ENCODE data around the gene ZNF12.

The ZNF12 gene

GRCh38 chr7:6654842-6655610, 51.7 kb downstream of the ZNF12 start:
- Histone ChIP-seq H2AFZ (ENCODE audit: low read length) (no peak overlapping the region), H3K4me3 (ENCODE audit: low read length) (no peak overlapping the region), H3K9me3 (replicated peaks; ENCODE audit: insufficient read depth, low read length) (no peaks in the 10 kb centered on the region; the same call in 1 of the 2 replicates), H3F3A (ENCODE audit: insufficient read depth, low read length) (no peaks in the 10 kb centered on the region), H3K79me2 (ENCODE audit: low read length) (no peaks in the 10 kb centered on the region), H3K27me3 (replicated peaks; ENCODE audit: insufficient read depth, low read length) (no peaks in the 10 kb centered on the region), H3K36me3 (replicated peaks; ENCODE audit: insufficient read depth, low read length) (no peaks in the 10 kb centered on the region; the same call in 1 of the 2 replicates), H3K9me2 (replicated peaks; ENCODE audit: insufficient read depth, low read length) (no peaks in the 10 kb centered on the region), H3K4me2 (ENCODE audit: low read depth, low read length) (no peak overlapping the region), H3K4me1 (ENCODE audit: low read length) (no peaks in the 10 kb centered on the region), H3K9ac (ENCODE audit: low read length) (no peak overlapping the region), H4K20me1 (ENCODE audit: insufficient read depth, low read length) (no peaks in the 10 kb centered on the region), H3K27ac (ENCODE audit: low read length) (no peak overlapping the region)
- DNase-seq, result no peak
- TF ChIP-seq EZH2 (optimal IDR thresholded peaks at IDR 0.05; ENCODE audit: low read depth, low read length) (no peak), CTCF (IDR thresholded peaks at IDR 0.05; ENCODE audit: low read length) (no peak), EZH2phosphoT487 (IDR thresholded peaks at IDR 0.05; ENCODE audit: low read length) (no peak)

GRCh38 chr7:6654113-6654841, 52.5 kb downstream of the ZNF12 start:
- H3K4me3 ChIP-seq (ENCODE audit: low read length), result no peak overlapping the region
- H4K20me1 ChIP-seq (ENCODE audit: insufficient read depth, low read length), result no peaks in the 10 kb centered on the region
- no peaks in the 10 kb centered on the region for H3K79me2 ChIP-seq (ENCODE audit: low read length)
- H2AFZ ChIP-seq (ENCODE audit: low read length), result no peak overlapping the region
- H3K36me3 ChIP-seq (replicated peaks; ENCODE audit: insufficient read depth, low read length), result no peaks in the 10 kb centered on the region; the same call in 1 of the 2 replicates
- H3K4me1 ChIP-seq (ENCODE audit: low read length), result no peaks in the 10 kb centered on the region
- no peak overlapping the region for H3K27ac ChIP-seq (ENCODE audit: low read length)
- H3K9ac ChIP-seq (ENCODE audit: low read length), result no peak overlapping the region
- H3F3A ChIP-seq (ENCODE audit: insufficient read depth, low read length), result no peaks in the 10 kb centered on the region
- no peaks in the 10 kb centered on the region for H3K9me2 ChIP-seq (replicated peaks; ENCODE audit: insufficient read depth, low read length)
- H3K9me3 ChIP-seq (replicated peaks; ENCODE audit: insufficient read depth, low read length), result no peaks in the 10 kb centered on the region; the same call in 1 of the 2 replicates
- DNase-seq, result no peak
- no peak overlapping the region for H3K4me2 ChIP-seq (ENCODE audit: low read depth, low read length)
- TF ChIP-seq EZH2 (optimal IDR thresholded peaks at IDR 0.05; ENCODE audit: low read depth, low read length), result no peak
- TF ChIP-seq EZH2phosphoT487 (IDR thresholded peaks at IDR 0.05; ENCODE audit: low read length), result no peak
- TF ChIP-seq CTCF (IDR thresholded peaks at IDR 0.05; ENCODE audit: low read length), result no peak
- no peaks in the 10 kb centered on the region for H3K27me3 ChIP-seq (replicated peaks; ENCODE audit: insufficient read depth, low read length)

- Histone ChIP-seq H3K4me3 (ENCODE audit: low read length) (no peak overlapping the region), H4K20me1 (ENCODE audit: insufficient read depth, low read length) (no peaks in the 10 kb centered on the region), H3F3A (ENCODE audit: insufficient read depth, low read length) (no peaks in the 10 kb centered on the region), H3K79me2 (ENCODE audit: low read length) (no peaks in the 10 kb centered on the region), H2AFZ (ENCODE audit: low read length) (no peak overlapping the region), H3K4me1 (ENCODE audit: low read length) (no peaks in the 10 kb centered on the region), H3K9me2 (replicated peaks; ENCODE audit: insufficient read depth, low read length) (no peaks in the 10 kb centered on the region), H3K27me3 (replicated peaks; ENCODE audit: insufficient read depth, low read length) (no peaks in the 10 kb centered on the region), H3K27ac (ENCODE audit: low read length) (no peak overlapping the region), H3K4me2 (ENCODE audit: low read depth, low read length) (no peak overlapping the region), H3K9ac (ENCODE audit: low read length) (no peak overlapping the region), H3K36me3 (replicated peaks; ENCODE audit: insufficient read depth, low read length) (no peaks in the 10 kb centered on the region; the same call in 1 of the 2 replicates), H3K9me3 (replicated peaks; ENCODE audit: insufficient read depth, low read length) (no peaks in the 10 kb centered on the region; the same call in 1 of the 2 replicates)
- TF ChIP-seq EZH2phosphoT487 (IDR thresholded peaks at IDR 0.05; ENCODE audit: low read length) (no peak), EZH2 (optimal IDR thresholded peaks at IDR 0.05; ENCODE audit: low read depth, low read length) (no peak), CTCF (IDR thresholded peaks at IDR 0.05; ENCODE audit: low read length) (no peak)
- no peak for DNase-seq
Measured at GRCh38 chr7:6653071-6654003, 53.4 kb downstream of the ZNF12 start.

Data from MM.1S (cell line).